HG03139 (cell line): ENCODE results near the gene TCHHL1.

Experiments
- ATAC-seq: cut with Tn5 transposase; IDR thresholded peaks from one replicate; pipeline ENCODE4 v1.9.1; 2021; ENCODE audit not compliant: unreplicated experiment

Gene TCHHL1

GRCh38 chr1:152039886-152040285, 49.0 kb downstream of the TCHHL1 start:
- ATAC-seq: no peak

- ATAC-seq: no peak
Measured at GRCh38 chr1:152039461-152039860, 49.4 kb downstream of the TCHHL1 start.

- ATAC-seq: no peak
Measured at GRCh38 chr1:152038871-152039270, 50.0 kb downstream of the TCHHL1 start.

- peak; percentile 39 for ATAC-seq
Measured at GRCh38 chr1:152036267-152037216, 52.3 kb downstream of the TCHHL1 start, which contains the start of gene S100A11. TSS of gene S100A11 (minus strand) at chr1:152037004. CDS start at chr1:152036915, 89 bp downstream.

GRCh38 chr1:152035539-152036266, 53.2 kb downstream of the TCHHL1 start:
- ATAC-seq: no peak

- ATAC-seq: no peak
Measured at GRCh38 chr1:152034654-152035538, 54.0 kb downstream of the TCHHL1 start.

GRCh38 chr1:152034324-152034653, 54.6 kb downstream of the TCHHL1 start:
- no peak for ATAC-seq
